Endothelial cell of umbilical vein (primary cell): ENCODE results near the gene ETDC. TPM values are rescaled to one million over a fixed set of nuclear protein-coding genes. Genes with fewer than 3 reads are reported as not detected.
"Not testable (repeated sequence)": the region's sequence is repeated elsewhere in the genome, so short reads cannot be mapped to it uniquely, and the experiment has no call there.

ENCODE experiments used
- BruUV-seq: library from RNA; stranded (reverse); fragments of 400-500 nt; replicated peaks from 2 replicates; lab custom pipeline; 2021; lab: Mats Ljungman, UMichigan
- CTCF ChIA-PET: fragments of 300-600, 350-600 bp; sonication (Branson Sonifier 250); formaldehyde crosslinking; loops from one replicate; lab custom pipeline; 2021; ENCODE audit warnings: antibody characterized with exemption, inconsistent platforms; lab: Charles Lee
- POLR2A ChIA-PET: fragments of 300-600, 350-600 bp; sonication (Branson Sonifier 250); formaldehyde crosslinking; loops from one replicate; lab custom pipeline; 2021; ENCODE audit warnings: antibody characterized with exemption, inconsistent platforms; lab: Charles Lee
- DNase-seq: peaks from one replicate; pipeline ENCODE4 v3.0.0-alpha.2; 2011; ENCODE audit warnings: low read depth, low spot score
- FAIRE-seq: peaks from 2 replicates; lab custom pipeline; 2011; peaks lifted over from hg19 to GRCh38; lab: Jason Lieb, UNC
- H2AFZ ChIP-seq: 2 replicates; pipeline ENCODE4 v1.6.0; 2012; ENCODE audit warnings: low read depth, low read length, control low read depth, inconsistent platforms
- H3K27ac ChIP-seq: 2 replicates; pipeline ENCODE4 v1.5.1; 2011; ENCODE audit warnings: low read depth, mild to moderate bottlenecking, control low read depth, low read length, moderate library complexity; ENCODE audit not compliant: insufficient read depth
- H3K27me3 ChIP-seq, 2 experiments: 2 replicates each; pipeline versions ENCODE4 v1.6.0 to v1.6.1; 2011; ENCODE audit warnings: low read length in 2 of 2, mixed read lengths in 1 of 2; ENCODE audit not compliant: control insufficient read depth in 2 of 2, insufficient read depth in 2 of 2
- H3K36me3 ChIP-seq, 2 experiments: 2 replicates in 1 of 2; 3 replicates in 1 of 2; pipeline ENCODE4 v1.5.1; 2011; ENCODE audit warnings: low read length in 2 of 2, mild to moderate bottlenecking in 1 of 2, moderate library complexity in 1 of 2; ENCODE audit not compliant: control insufficient read depth in 2 of 2, insufficient read depth in 2 of 2; ENCODE audit errors: extremely low read depth in 1 of 2
- H3K4me1 ChIP-seq: 3 replicates; pipeline ENCODE4 v1.5.1; 2011; ENCODE audit warnings: mild to moderate bottlenecking, low read length; ENCODE audit not compliant: control insufficient read depth, insufficient read depth; ENCODE audit errors: extremely low read depth
- H3K4me2 ChIP-seq: 2 replicates; pipeline ENCODE4 v1.6.1; 2011; ENCODE audit warnings: low read length, control low read depth, mixed read lengths; ENCODE audit not compliant: insufficient read depth
- H3K4me3 ChIP-seq, 3 experiments: fragments of 200-600 bp in 1 of 3; sonication (generic), shearing (Covaris generic) in 1 of 3; replicated peaks in 1 of 3; 2 replicates each; pipeline ENCODE4 v1.5.1; 2011 to 2016; ENCODE audit warnings: control low read depth in 3 of 3, low read length in 3 of 3, mild to moderate bottlenecking in 2 of 3, inconsistent platforms in 1 of 3, low read depth in 1 of 3, moderate library complexity in 1 of 3; ENCODE audit not compliant: insufficient read depth in 1 of 3
- H3K79me2 ChIP-seq: 2 replicates; pipeline ENCODE4 v1.6.0; 2012; ENCODE audit warnings: low read length, inconsistent platforms; ENCODE audit not compliant: control insufficient read depth, insufficient read depth
- H3K9ac ChIP-seq: replicated peaks from 2 replicates; pipeline ENCODE3; 2011; ENCODE audit warnings: low read length, control low read depth; ENCODE audit not compliant: insufficient read depth; ENCODE audit errors: extremely low read depth
- H3K9me1 ChIP-seq: replicated peaks from 3 replicates; pipeline ENCODE4 v1.6.0; 2011; ENCODE audit warnings: mild to moderate bottlenecking, low read length; ENCODE audit not compliant: control insufficient read depth, insufficient read depth; ENCODE audit errors: extremely low read depth
- H3K9me3 ChIP-seq: replicated peaks from 2 replicates; pipeline ENCODE4 v1.5.1; 2012; ENCODE audit warnings: low read length, inconsistent platforms; ENCODE audit not compliant: control insufficient read depth, insufficient read depth
- H4K20me1 ChIP-seq: replicated peaks from 2 replicates; pipeline ENCODE3; 2011; ENCODE audit warnings: mild to moderate bottlenecking, low read length; ENCODE audit not compliant: control insufficient read depth, insufficient read depth; ENCODE audit errors: extremely low read depth
- CTCF ChIP-seq, 2 donors: IDR thresholded peaks; 1 replicate in 1 of 2; 2 replicates in 1 of 2; pipeline ENCODE4 v1.5.1; 2011; ENCODE audit warnings: low read length in 2 of 2, mild to moderate bottlenecking in 2 of 2, moderate library complexity in 2 of 2, control low read depth in 1 of 2, inconsistent platforms in 1 of 2, low read depth in 1 of 2; ENCODE audit not compliant: insufficient read depth in 1 of 2; ENCODE audit errors: extremely low read depth in 1 of 2
- EZH2 ChIP-seq: IDR thresholded peaks from 2 replicates; pipeline ENCODE4 v1.6.1; 2012; ENCODE audit warnings: borderline replicate concordance, low read depth, mild to moderate bottlenecking, moderate library complexity, low read length, inconsistent platforms; ENCODE audit not compliant: severe bottlenecking
- FOS ChIP-seq: IDR thresholded peaks from 2 replicates; pipeline ENCODE4 v1.6.1; 2011; ENCODE audit warnings: mild to moderate bottlenecking, low read length, moderate library complexity, borderline replicate concordance; ENCODE audit not compliant: insufficient read depth
- GATA2 ChIP-seq: IDR thresholded peaks from 2 replicates; pipeline ENCODE4 v1.7.0; 2011; ENCODE audit warnings: low read depth, mild to moderate bottlenecking, moderate library complexity, mixed read lengths, low read length; ENCODE audit not compliant: insufficient read length, insufficient read depth
- JUN ChIP-seq: IDR thresholded peaks from 2 replicates; pipeline ENCODE4 v1.6.1; 2011; ENCODE audit warnings: borderline replicate concordance, low read depth; ENCODE audit not compliant: insufficient read length, insufficient read depth
- MAX ChIP-seq: IDR thresholded peaks from 2 replicates; pipeline ENCODE4 v1.6.1; 2011; ENCODE audit not compliant: insufficient read depth, insufficient read length
- MYC ChIP-seq: IDR thresholded peaks from one replicate; pipeline ENCODE4 v1.6.1; 2011; ENCODE audit warnings: mild to moderate bottlenecking, low read depth, low read length
- POLR2A ChIP-seq: IDR thresholded peaks from 2 replicates; pipeline ENCODE4 v1.6.1; 2012; ENCODE audit warnings: low read depth, mild to moderate bottlenecking, control low read depth, low read length
- POLR2AphosphoS5 ChIP-seq: IDR thresholded peaks from 2 replicates; pipeline ENCODE4 v1.6.1; 2012; ENCODE audit warnings: low read depth, mild to moderate bottlenecking, control low read depth, low read length, moderate library complexity; ENCODE audit not compliant: insufficient read depth
- dilution Hi-C: fragments of 300-500 bp; cut with MboI; formaldehyde crosslinking; loops from one replicate; pipeline ENCODE4 v1.15.0; 2019; ENCODE audit warnings: low sequenced_read_pairs; ENCODE audit not compliant: extremely low pct_ligation_motif_present
- intact Hi-C: fragments of 100-400 bp; cut with micrococcal nuclease; formaldehyde crosslinking; loops from one replicate; pipeline ENCODE4 v1.10.0; 2022
- polyA plus RNA-seq, 4 experiments: library from polyadenylated mRNA; depleted of rRNA in 3 of 4; stranded (reverse) in 3 of 4; unstranded in 1 of 4; fragments of >200 nt; gene quantifications; 2 replicates each; pipeline versions ENCODE4 v1.2.1 to v1.2.3, GENCODE V29; 2011 to 2012; ENCODE audit warnings: missing spikeins in 1 of 4
- total RNA-seq: library from RNA; stranded (reverse); gene quantifications from 2 replicates; pipeline ENCODE4 v1.2.3, GENCODE V29; 2021

Gene ETDC
- total and polyA plus RNA-seq, 2 donors (not counting 3 experiments of a cell fraction or from before 2014, with no cell fraction given): not detected

- no peak overlapping the region for H3K4me3 ChIP-seq
- FAIRE-seq (no peak), DNase-seq (no peak)
- H2AFZ ChIP-seq: no peak overlapping the region
- ChIA-PET CTCF (no interaction called here), POLR2A (no interaction called here)
- no peaks in the 10 kb centered on the region for H3K79me2 ChIP-seq
- intact Hi-C loops (no loop called here), dilution Hi-C loops (no loop called here)
- no peak overlapping the region for H3K9ac ChIP-seq
- H3K9me1 ChIP-seq: no peaks in the 10 kb centered on the region
- no peak overlapping the region for H3K4me2 ChIP-seq
- no peaks in the 10 kb centered on the region for H3K9me3 ChIP-seq
- no TSS peak for BruUV-seq
- H3K36me3 ChIP-seq: no peaks in the 10 kb centered on the region
- H4K20me1 ChIP-seq: no peaks in the 10 kb centered on the region
- TF ChIP-seq EZH2 (no peak), MAX (no peak), POLR2A (no peak), CTCF (IDR thresholded peaks at IDR 0.05; ENCODE audit: extremely low read depth in 1 of 2, insufficient read depth in 1 of 2, low read depth in 1 of 2, low read length in 2 of 2) (no peak), POLR2AphosphoS5 (no peak), GATA2 (no peak), MYC (no peak), JUN (no peak), FOS (no peak)
- no peak overlapping the region for H3K27ac ChIP-seq
- no peaks in the 10 kb centered on the region for H3K27me3 ChIP-seq
- H3K4me1 ChIP-seq: no peaks in the 10 kb centered on the region
Measured at GRCh38 chrX:135324463-135324862, 15.2 kb downstream of the ETDC start.

- DNase-seq, H3K9me1 ChIP-seq, dilution Hi-C loops, H2AFZ ChIP-seq, H3K4me2 ChIP-seq, H3K4me1 ChIP-seq, FAIRE-seq, H3K9ac ChIP-seq, intact Hi-C loops, H4K20me1 ChIP-seq, H3K27me3 ChIP-seq, H3K4me3 ChIP-seq, POLR2A ChIA-PET, BruUV-seq, CTCF ChIA-PET, H3K79me2 ChIP-seq, H3K27ac ChIP-seq, H3K9me3 ChIP-seq, H3K36me3 ChIP-seq: not testable (repeated sequence)
Measured at GRCh38 chrX:135325036-135325818, 15.9 kb downstream of the ETDC start.
